ENCODE results near the gene THEMIS2. TPM values are rescaled to one million over a fixed set of nuclear protein-coding genes. Genes with fewer than 3 reads are reported as not detected.
A peak's percentile ranks its signal among the peaks of the same experiment; 100 is the strongest.
"Not testable (repeated sequence)": the region's sequence is repeated elsewhere in the genome, so short reads cannot be mapped to it uniquely, and the experiment has no call there.

Gene THEMIS2
- total RNA-seq: 10 to 100 TPM; 23.4 to 30.7 TPM

DNA sequence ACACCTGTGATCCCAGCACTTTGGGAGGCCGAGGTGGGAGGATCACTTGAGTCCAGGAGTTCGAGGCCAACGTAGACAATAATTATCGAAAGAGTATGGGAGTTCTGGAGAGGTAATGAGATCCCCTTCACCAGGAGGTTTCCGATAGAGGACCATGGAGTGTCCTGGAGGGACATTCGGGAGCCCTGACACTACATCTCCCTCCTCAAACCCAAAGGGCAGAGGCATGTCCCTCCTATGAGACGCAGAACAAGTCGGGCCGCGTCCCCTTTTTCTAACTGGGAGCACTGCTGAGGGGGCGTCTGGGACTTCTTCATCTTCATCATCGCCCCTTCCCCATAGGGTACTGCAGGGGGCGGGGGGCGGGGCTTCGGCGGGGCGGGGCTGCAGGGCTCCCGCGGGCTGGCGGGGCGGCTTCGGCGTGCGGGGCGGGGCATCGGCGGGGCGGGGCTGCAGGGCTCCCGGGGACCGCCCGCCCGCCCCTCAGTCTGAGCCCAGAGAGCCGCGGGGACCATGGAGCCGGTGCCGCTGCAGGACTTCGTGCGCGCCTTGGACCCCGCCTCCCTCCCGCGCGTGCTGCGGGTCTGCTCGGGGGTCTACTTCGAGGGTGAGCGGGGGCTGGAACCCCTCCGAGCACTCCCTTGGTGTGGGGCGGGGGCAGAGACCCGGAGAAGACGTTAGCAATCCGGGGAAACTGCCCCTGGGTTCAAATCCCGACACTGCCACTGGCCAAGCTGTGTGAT is at the start of gene THEMIS2:
Gene THEMIS2, plus strand, starts transcription at position 486 of the 743 bp plus-strand sequence. Its CDS starts 28 bp downstream, at position 514.
- H3K9me3 Mint-ChIP-seq (ENCODE audit: low read depth): no peaks in the 10 kb centered on the region
- ATAC-seq (peak; percentile 88), DNase-seq (peak; percentile 84)
- H3K27me3 Mint-ChIP-seq: no peaks in the 10 kb centered on the region
- CTCF ChIA-PET: interaction anchor here (1.0 to 1.2 kb wide), 2 partner anchors 37 to 108 kb away, joined by 3 read pairs; no protein-coding TSS in a partner anchor
- H3K4me3 Mint-ChIP-seq: peak within 1 kb of the TSS; percentile 91
- peak within 1 kb of the TSS; percentile 78 for H3K27ac Mint-ChIP-seq
- H3K36me3 Mint-ChIP-seq: peaks cover 10% of the 10 kb centered on the region
- H3K4me1 Mint-ChIP-seq: peaks cover 48% of the 10 kb centered on the region

DNA sequence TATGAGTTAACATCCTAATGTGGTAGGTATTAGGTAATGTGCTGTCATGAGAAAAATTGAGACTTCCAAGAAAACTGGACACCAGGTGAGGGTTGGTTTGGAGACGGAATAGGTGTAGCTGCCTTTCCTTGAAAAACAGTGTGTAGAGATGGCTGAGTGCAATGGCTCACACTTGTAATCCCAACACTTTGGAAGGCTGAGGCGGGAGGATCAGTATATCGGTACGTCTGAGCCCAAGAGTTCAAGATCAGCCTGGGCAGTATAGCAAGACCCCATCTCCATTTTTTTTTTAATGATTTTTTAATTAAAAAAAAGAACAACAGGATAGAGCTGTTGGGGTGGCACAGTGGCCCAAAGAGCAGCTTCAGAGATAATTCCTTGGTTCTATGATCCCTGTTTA is 48.6 kb upstream of the THEMIS2 start:
- Mint-ChIP-seq H3K4me3 (no peak overlapping the region), H3K4me1 (no peaks in the 10 kb centered on the region)

DNA sequence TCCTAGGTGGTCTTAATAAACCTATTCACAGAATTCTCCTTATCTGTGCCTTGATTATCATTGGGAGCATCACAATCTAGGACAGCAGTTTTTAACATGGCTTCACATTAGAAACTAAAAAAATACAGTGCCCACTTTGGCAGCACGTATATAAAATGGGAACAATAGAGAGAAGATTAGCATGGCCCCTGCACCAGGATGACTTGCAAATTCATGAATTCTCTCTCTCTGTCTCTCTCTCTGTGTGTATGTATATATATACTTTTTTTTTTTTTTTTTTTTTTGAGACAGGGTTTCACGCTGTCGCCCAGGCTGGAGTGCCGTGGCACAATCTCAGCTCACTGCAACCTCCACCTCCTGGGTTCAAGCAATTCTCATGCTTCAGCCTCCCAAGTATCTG is 47.9 kb upstream of the THEMIS2 start:
- Mint-ChIP-seq H3K4me1 (no peaks in the 10 kb centered on the region), H3K9me3 (ENCODE audit: low read depth) (no peaks in the 10 kb centered on the region), H3K4me3 (no peak overlapping the region), H3K27ac (no peak overlapping the region), H3K36me3 (peaks cover 15% of the 10 kb centered on the region), H3K27me3 (no peaks in the 10 kb centered on the region)
- CTCF ChIA-PET: no interaction called here
- ATAC-seq (no peak), DNase-seq (no peak)

More for the DNA sequence above, 48.6 kb upstream of the THEMIS2 start:
- H3K27me3 Mint-ChIP-seq: no peaks in the 10 kb centered on the region
- ATAC-seq (no peak), DNase-seq (no peak)
- H3K9me3 Mint-ChIP-seq (ENCODE audit: low read depth): no peaks in the 10 kb centered on the region
- CTCF ChIA-PET: no interaction called here
- H3K27ac Mint-ChIP-seq: no peak overlapping the region
- peaks cover 18% of the 10 kb centered on the region for H3K36me3 Mint-ChIP-seq

DNA sequence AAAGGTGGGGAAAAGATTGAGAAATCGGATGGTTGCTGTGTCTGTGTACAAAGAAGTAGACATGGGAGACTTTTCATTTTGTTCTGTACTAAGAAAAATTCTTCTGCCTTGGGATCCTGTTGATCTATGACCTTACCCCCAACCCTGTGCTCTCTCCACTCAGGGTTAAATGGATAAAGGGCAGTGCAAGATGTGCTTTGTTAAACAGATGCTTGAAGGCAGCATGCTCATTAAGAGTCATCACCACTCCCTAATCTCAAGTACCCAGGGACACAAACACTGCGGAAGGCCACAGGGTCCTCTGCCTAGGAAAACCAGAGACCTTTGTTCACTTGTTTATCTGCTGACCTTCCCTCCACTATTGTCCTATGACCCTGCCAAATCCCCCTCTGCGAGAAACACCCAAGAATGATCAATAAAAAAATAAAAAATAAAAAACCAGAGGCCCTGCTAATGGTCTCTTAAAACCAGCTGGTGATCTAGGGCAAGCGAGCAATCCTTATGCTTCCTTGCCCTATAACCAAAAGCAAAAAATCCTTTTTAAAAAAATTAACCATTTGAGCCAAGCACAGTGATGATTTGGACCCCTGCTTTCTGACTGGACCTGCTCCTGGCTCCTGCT is 42.9 kb upstream of the THEMIS2 start:
- Mint-ChIP-seq H3K4me1 (peaks cover 27% of the 10 kb centered on the region), H3K27ac (peak overlapping the region; percentile 24), H3K36me3 (peaks cover 12% of the 10 kb centered on the region), H3K4me3 (peak overlapping the region; percentile 94)
- H3K27me3 Mint-ChIP-seq; ATAC-seq; DNase-seq; H3K9me3 Mint-ChIP-seq (ENCODE audit: low read depth): not testable (repeated sequence)
- CTCF ChIA-PET: interaction anchor here (0.7 to 6.5 kb wide), 3 partner anchors 15 to 159 kb away, joined by 3 to 21 read pairs (median 8); partner anchors contain the start of gene FAM76A

DNA sequence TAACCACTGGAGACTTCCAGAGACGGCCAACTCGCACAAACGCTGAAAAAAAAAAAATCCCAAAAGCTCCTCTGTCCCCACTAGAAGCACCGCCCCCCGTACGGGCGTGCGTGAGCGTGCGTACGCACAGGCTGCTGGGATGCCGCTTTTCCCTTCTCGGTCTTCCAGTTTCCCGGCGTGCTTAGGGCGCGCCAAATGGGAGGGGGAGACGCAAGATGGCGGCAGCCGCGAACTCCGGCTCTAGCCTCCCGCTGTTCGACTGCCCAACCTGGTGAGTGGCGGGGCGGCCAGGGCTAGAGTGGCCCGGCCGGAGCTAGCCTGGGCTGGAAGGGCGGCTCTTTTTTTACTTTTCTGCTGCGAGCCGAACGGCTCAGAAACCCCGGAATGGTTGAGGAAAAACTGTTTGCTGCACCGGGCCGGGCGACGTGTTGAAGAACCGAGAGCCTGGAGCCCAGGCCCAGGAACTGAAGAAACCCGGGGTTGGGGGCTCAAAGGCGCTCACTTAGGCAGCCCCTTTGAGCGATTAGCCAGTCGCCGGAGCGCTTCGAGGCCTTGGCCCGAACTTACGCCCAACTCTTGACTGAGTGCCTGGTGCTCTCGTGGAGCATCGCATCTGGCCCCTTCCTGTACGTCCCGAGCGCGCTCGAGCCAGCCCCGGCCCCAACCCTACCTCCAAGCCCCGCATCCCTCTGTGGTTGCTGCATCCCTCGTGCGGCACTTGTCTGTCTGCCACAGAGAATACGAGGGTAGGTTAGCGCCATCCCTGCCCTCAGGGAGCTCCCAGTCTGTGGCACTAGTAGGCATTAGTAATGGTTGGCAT is 41.5 kb upstream of the THEMIS2 start, which contains the start of gene PPP1R8:
Gene PPP1R8, plus strand, starts transcription at position 162 of the 820 bp plus-strand sequence. Its CDS starts 54 bp downstream, at position 216.
- H3K36me3 Mint-ChIP-seq: peaks cover 18% of the 10 kb centered on the region
- peak within 1 kb of the TSS; percentile 85 for H3K27ac Mint-ChIP-seq

DNA sequence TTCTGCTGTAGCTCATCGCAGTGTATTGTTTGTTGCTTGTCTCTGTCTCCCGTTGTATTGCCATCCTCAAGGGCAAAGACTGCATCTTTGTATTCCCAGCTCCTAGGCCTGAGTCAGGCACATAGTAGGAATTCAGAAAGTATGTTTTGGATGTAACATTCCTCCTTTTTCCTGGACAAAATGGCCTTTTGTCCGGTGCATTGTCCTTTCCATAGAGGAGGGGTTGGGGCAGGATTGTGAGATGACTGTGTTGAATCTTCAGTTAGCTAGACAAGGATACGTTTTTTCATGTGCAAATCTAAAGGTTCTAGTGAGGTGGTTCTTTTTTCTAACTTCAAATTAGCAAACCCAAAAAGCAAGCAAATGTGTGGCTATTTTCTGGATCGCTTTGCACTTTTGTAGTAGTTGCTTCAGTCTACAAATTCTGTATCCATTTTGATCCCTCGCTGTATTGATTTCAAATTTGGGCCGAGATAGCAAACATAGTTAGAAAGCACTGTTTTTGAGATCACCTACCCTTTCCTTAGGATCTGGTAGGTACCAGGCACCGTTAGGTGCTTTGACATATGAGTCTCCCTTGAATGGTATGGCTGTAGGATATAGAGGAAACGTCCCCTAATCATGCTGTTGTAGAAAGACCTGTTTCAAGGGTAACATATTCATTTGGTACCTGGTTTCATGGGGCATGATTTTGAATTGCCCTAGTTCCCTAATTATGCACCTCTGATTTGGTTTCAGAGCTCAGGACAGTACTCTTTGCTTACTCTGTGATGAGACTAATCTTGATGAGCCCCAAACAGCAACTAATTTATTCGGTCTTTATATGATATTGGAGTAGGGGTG is 40.6 kb upstream of the THEMIS2 start:
- Mint-ChIP-seq H3K27me3 (no peaks in the 10 kb centered on the region), H3K4me3 (peak overlapping the region; percentile 94), H3K4me1 (peaks cover 41% of the 10 kb centered on the region), H3K27ac (peak overlapping the region; percentile 85), H3K9me3 (ENCODE audit: low read depth) (no peaks in the 10 kb centered on the region), H3K36me3 (peaks cover 23% of the 10 kb centered on the region)
- DNase-seq (no peak), ATAC-seq (no peak)
- CTCF ChIA-PET: interaction anchor here (0.6 to 6.5 kb wide), 6 partner anchors 12 to 162 kb away, joined by 3 to 21 read pairs (median 5); partner anchors contain the start of genes STX12 and XKR8

More for the DNA sequence above, 41.5 kb upstream of the THEMIS2 start, which contains the start of gene PPP1R8:
- no peaks in the 10 kb centered on the region for H3K27me3 Mint-ChIP-seq
- H3K4me3 Mint-ChIP-seq: peak within 1 kb of the TSS; percentile 94
- H3K9me3 Mint-ChIP-seq (ENCODE audit: low read depth): no peaks in the 10 kb centered on the region
- peaks cover 38% of the 10 kb centered on the region for H3K4me1 Mint-ChIP-seq
- ATAC-seq (peak; percentile 98), DNase-seq (peak; percentile 92)
- CTCF ChIA-PET: interaction anchor here (0.6 to 6.5 kb wide), 9 partner anchors 12 to 161 kb away, joined by 3 to 21 read pairs (median 5); partner anchors contain the start of genes FAM76A, STX12 and XKR8

DNA sequence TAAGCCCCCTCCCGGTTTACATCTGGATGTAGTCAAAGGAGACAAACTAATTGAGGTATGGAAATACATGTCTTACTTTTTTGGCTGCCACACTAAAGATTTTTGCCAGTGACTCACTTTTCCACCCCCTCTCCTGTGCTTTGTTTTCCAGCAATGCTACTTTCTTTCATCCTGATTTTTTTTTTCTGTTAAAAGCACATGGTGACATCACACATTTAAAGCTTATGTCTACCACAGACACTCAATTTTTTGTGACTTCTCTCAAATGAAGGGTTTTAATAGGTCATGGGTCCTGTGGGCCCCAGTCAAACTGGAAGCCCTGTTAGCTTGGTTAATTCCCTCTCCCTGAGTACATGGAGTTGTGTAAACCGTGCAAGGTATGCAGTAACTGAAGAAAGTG is 39.6 kb upstream of the THEMIS2 start:
- H3K4me3 Mint-ChIP-seq: no peak overlapping the region

DNA sequence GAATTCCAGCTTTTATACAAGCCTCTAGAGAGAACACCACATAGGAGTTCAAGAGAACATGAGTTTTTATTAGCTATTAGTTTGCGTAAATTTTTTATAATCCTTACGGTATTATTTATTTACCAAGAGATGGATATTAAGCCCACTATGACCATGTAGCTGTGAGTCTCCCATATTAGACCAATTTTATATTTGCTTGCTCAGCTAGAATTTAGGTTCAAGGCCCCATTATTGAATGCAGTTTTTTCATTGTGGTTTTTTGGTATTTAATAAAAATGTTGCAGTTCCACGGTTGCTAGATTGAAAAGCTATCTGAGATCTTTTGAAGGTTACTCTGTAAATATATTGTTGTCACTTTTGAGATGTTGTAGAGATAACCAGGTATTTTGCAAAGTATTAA is 38.9 kb upstream of the THEMIS2 start:
- no peak for ATAC-seq
- Mint-ChIP-seq H3K27ac (no peak overlapping the region), H3K36me3 (peaks cover 26% of the 10 kb centered on the region), H3K4me3 (no peak overlapping the region), H3K27me3 (no peaks in the 10 kb centered on the region), H3K4me1 (peaks cover 41% of the 10 kb centered on the region), H3K9me3 (ENCODE audit: low read depth) (no peaks in the 10 kb centered on the region)
- CTCF ChIA-PET: interaction anchor here (0.5 to 6.5 kb wide), 3 partner anchors 55 to 163 kb away, joined by 3 to 21 read pairs (median 4); no protein-coding TSS in a partner anchor
- DNase-seq: no peak

More for the DNA sequence above, 39.6 kb upstream of the THEMIS2 start:
- no peak for ATAC-seq
- Mint-ChIP-seq H3K27me3 (no peaks in the 10 kb centered on the region), H3K27ac (no peak overlapping the region), H3K9me3 (ENCODE audit: low read depth) (no peaks in the 10 kb centered on the region), H3K4me1 (peaks cover 41% of the 10 kb centered on the region), H3K36me3 (peaks cover 26% of the 10 kb centered on the region)
- CTCF ChIA-PET: interaction anchor here (0.5 to 6.5 kb wide), 3 partner anchors 54 to 163 kb away, joined by 3 to 21 read pairs (median 3); no protein-coding TSS in a partner anchor
- no peak for DNase-seq

DNA sequence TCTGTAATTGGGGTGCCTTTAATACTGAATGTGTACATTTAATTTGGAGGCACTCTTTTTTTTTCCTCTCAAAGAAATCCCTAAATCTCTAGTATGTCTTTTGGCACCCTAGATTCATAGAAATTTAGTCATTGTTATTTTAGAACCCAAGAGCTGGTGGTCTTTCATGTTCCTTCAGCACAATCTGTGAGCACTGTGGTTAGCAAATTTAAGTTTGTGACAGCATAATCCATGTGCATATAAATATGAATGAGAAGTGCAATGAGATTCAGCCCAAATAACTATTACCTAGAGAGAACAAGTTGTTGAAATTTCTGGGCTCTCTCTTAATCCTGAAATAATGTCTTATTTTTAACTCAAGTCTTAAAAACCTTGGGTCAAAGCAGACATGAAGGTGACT is 37.3 kb upstream of the THEMIS2 start:
- Mint-ChIP-seq H3K27ac (no peak overlapping the region), H3K4me1 (peaks cover 38% of the 10 kb centered on the region), H3K4me3 (no peak overlapping the region), H3K36me3 (peaks cover 38% of the 10 kb centered on the region), H3K27me3 (no peaks in the 10 kb centered on the region), H3K9me3 (ENCODE audit: low read depth) (no peaks in the 10 kb centered on the region)
- ATAC-seq: no peak
- no peak for DNase-seq
- CTCF ChIA-PET: interaction anchor here (0.7 to 2.0 kb wide), 2 partner anchors 23 to 29 kb away, joined by 3 to 5 read pairs; no protein-coding TSS in a partner anchor

DNA sequence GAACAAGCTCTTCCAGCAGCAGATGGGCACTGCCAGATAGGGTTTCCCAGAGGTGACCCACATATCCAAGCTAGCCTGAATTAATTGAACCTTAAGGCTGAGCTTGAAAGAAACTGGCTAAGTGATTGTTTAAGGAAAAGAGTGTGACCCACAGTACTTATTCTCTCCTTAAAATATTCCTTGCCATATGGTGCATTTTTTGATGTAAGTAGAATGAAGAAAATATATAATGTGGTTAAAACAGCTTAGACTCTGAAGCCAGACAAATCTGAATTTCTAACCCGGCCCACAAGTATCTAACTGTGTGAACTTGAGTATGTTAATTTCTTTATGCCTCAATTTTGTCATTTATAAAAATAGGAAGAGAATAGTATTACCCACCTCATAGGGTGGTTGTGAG is 36.8 kb upstream of the THEMIS2 start:
- Mint-ChIP-seq H3K27me3 (no peaks in the 10 kb centered on the region), H3K4me3 (no peak overlapping the region), H3K36me3 (peaks cover 42% of the 10 kb centered on the region), H3K4me1 (peaks cover 38% of the 10 kb centered on the region), H3K9me3 (ENCODE audit: low read depth) (no peaks in the 10 kb centered on the region), H3K27ac (no peak overlapping the region)
- no peak for ATAC-seq
- no peak for DNase-seq
- CTCF ChIA-PET: interaction anchor here (0.7 to 2.0 kb wide), 2 partner anchors 23 to 29 kb away, joined by 3 to 5 read pairs; no protein-coding TSS in a partner anchor

DNA sequence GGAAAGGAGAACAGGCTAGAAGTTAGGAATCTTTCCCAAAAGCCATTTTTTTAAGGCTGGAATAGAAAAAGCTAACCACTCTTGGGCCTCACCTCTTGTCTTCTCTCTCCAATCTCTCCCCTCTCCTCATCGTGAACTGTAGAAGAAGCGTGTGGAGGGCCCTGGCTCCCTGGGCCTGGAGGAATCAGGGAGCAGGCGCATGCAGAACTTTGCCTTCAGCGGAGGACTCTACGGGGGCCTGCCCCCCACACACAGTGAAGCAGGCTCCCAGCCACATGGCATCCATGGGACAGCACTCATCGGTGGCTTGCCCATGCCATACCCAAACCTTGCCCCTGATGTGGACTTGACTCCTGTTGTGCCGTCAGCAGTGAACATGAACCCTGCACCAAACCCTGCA is 22.4 kb upstream of the THEMIS2 start:
- Mint-ChIP-seq H3K9me3 (ENCODE audit: low read depth) (no peaks in the 10 kb centered on the region), H3K4me3 (no peak overlapping the region), H3K36me3 (peaks cover 38% of the 10 kb centered on the region), H3K27me3 (no peaks in the 10 kb centered on the region), H3K27ac (no peak overlapping the region), H3K4me1 (no peaks in the 10 kb centered on the region)
- CTCF ChIA-PET: interaction anchor here (0.7 kb wide), 1 partner anchor 53 kb away, joined by 3 read pairs; no protein-coding TSS in a partner anchor
- DNase-seq (no peak), ATAC-seq (no peak)

DNA sequence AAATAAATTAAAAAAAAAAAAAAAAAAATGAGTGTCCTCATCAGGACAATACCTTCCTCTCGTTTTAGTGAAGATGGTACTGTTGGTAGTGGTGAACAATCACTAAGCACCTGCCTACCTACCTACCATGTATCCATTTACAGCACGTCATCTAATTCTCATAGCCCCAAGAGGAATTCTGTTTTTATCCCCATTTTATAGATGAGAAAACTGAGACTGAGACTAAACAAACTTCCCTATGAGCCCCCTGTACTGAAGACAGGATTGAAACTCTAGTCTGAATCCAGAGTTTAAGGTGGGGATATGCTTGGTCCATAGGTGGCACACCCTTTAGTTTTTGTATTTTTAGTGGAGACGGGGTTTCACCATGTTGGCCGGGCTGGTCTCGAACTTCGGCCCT is 17.3 kb upstream of the THEMIS2 start:
- Mint-ChIP-seq H3K27me3 (no peaks in the 10 kb centered on the region), H3K4me3 (no peak overlapping the region), H3K9me3 (ENCODE audit: low read depth) (no peaks in the 10 kb centered on the region), H3K27ac (no peak overlapping the region), H3K4me1 (peaks cover 4% of the 10 kb centered on the region), H3K36me3 (peaks cover 10% of the 10 kb centered on the region)
- CTCF ChIA-PET: no interaction called here
- no peak for DNase-seq
- ATAC-seq: no peak

Data from activated CD8-positive, alpha-beta memory T cell treated with anti-CD3 and anti-CD28 coated beads, Interleukin-2, amount 10 ng/mL, durations not matched to agents 7 days and 5 days (primary cell).